SK-N-SH treated with all-trans-retinoic acid at 6 μM for 48 hours (cell line): Measurements from ENCODE around the gene SH3PXD2B.

Source experiments
- ATAC-seq: fragments of 200-7000 bp; cut with Tn5 transposase; 3 replicates; pipeline ENCODE4 v1.9.1; 2020; ENCODE audit warnings: mild to moderate bottlenecking, moderate library complexity
- ARNTL ChIP-seq: fragments of 450-650 bp; formaldehyde crosslinking; IDR thresholded peaks from 2 replicates; pipeline ENCODE4 v1.5.0; 2020; ENCODE audit warnings: low read depth, mild to moderate bottlenecking, moderate library complexity, borderline replicate concordance
- BACH2 ChIP-seq: fragments of 250-450 bp; sonication (Bioruptor Pico); IDR thresholded peaks from 2 replicates; pipeline ENCODE4 v1.9.0; 2021; ENCODE audit warnings: mild to moderate bottlenecking, borderline replicate concordance
- CREB5 ChIP-seq: fragments of 250-450 bp; sonication (Bioruptor Pico); IDR thresholded peaks from 2 replicates; pipeline ENCODE4 v1.5.1; 2020; ENCODE audit warnings: low read depth, mild to moderate bottlenecking, moderate library complexity
- CSDC2 ChIP-seq: fragments of 250-450 bp; sonication (Bioruptor Pico); IDR thresholded peaks from 2 replicates; pipeline ENCODE4 v1.5.0; 2020; ENCODE audit warnings: mild to moderate bottlenecking, moderate library complexity
- ESRRG ChIP-seq: fragments of 250-450 bp; sonication (Bioruptor Pico); IDR thresholded peaks from 2 replicates; pipeline ENCODE4 v1.6.1; 2021; ENCODE audit warnings: mild to moderate bottlenecking
- GLIS3 ChIP-seq: fragments of 250-450 bp; sonication (Bioruptor Pico); IDR thresholded peaks from 2 replicates; pipeline ENCODE4 v1.5.0; 2020; ENCODE audit warnings: mild to moderate bottlenecking, moderate library complexity
- ISL1 ChIP-seq: fragments of 250-450 bp; sonication (Bioruptor Pico); IDR thresholded peaks from 2 replicates; pipeline ENCODE4 v2.1.2; 2022; ENCODE audit warnings: mild to moderate bottlenecking, moderate library complexity
- OSR1 ChIP-seq: fragments of 250-450 bp; sonication (Bioruptor Pico); IDR thresholded peaks from 2 replicates; pipeline ENCODE4 v1.8.0; 2022; ENCODE audit warnings: moderate library complexity, mild to moderate bottlenecking, inconsistent platforms
- PATZ1 ChIP-seq: fragments of 250-450 bp; sonication (Bioruptor Pico); IDR thresholded peaks from 2 replicates; pipeline ENCODE4 v1.8.0; 2020; ENCODE audit warnings: mild to moderate bottlenecking, moderate library complexity, borderline replicate concordance
- PPARA ChIP-seq: fragments of 250-450 bp; sonication (Bioruptor Pico); IDR thresholded peaks from 2 replicates; pipeline ENCODE4 v1.5.0; 2020; ENCODE audit warnings: mild to moderate bottlenecking, borderline replicate concordance
- RARB ChIP-seq: fragments of 250-450 bp; sonication (Bioruptor Pico); IDR thresholded peaks from 2 replicates; pipeline ENCODE4 v1.8.0; 2021; ENCODE audit warnings: mild to moderate bottlenecking, moderate library complexity
- SNAI2 ChIP-seq: fragments of 250-450 bp; sonication (Bioruptor Pico); IDR thresholded peaks from 2 replicates; pipeline ENCODE4 v1.5.0; 2020; ENCODE audit warnings: mild to moderate bottlenecking, moderate library complexity
- TCF4 ChIP-seq: fragments of 250-450 bp; sonication (Bioruptor Pico); IDR thresholded peaks from 2 replicates; pipeline ENCODE4 v1.8.0; 2021; ENCODE audit warnings: mild to moderate bottlenecking, moderate library complexity, borderline replicate concordance
- ZC3H10 ChIP-seq: fragments of 250-450 bp; sonication (Bioruptor Pico); IDR thresholded peaks from 2 replicates; pipeline ENCODE4 v1.5.1; 2021; ENCODE audit warnings: mild to moderate bottlenecking, moderate library complexity
- ZFP30 ChIP-seq: fragments of 450-650 bp; formaldehyde crosslinking; IDR thresholded peaks from 2 replicates; pipeline ENCODE4 v1.5.0; 2022; ENCODE audit warnings: mild to moderate bottlenecking, moderate library complexity
- ZNF565 ChIP-seq: fragments of 450-650 bp; formaldehyde crosslinking; conservative IDR thresholded peaks from 2 replicates; pipeline ENCODE4 v1.5.0; 2020; ENCODE audit warnings: low read depth, mild to moderate bottlenecking, moderate library complexity
- ZNF70 ChIP-seq: fragments of 450-650 bp; formaldehyde crosslinking; IDR thresholded peaks from 2 replicates; pipeline ENCODE4 v1.5.0; 2020; ENCODE audit warnings: mild to moderate bottlenecking, moderate library complexity
- ZNF8 ChIP-seq: fragments of 450-650 bp; formaldehyde crosslinking; IDR thresholded peaks from 2 replicates; pipeline ENCODE4 v1.5.0; 2020; ENCODE audit warnings: mild to moderate bottlenecking, moderate library complexity
- TF ChIP-seq, protein P1 (sequence below): fragments of 250-450 bp; sonication (Bioruptor Pico); IDR thresholded peaks from 2 replicates; pipeline ENCODE4 v1.5.1; 2021; ENCODE audit warnings: mild to moderate bottlenecking, moderate library complexity
- TF ChIP-seq, protein P2 (sequence below): fragments of 250-450 bp; sonication (Bioruptor Pico); IDR thresholded peaks from 2 replicates; pipeline ENCODE4 v1.5.0; 2020; ENCODE audit warnings: mild to moderate bottlenecking, moderate library complexity
- TF ChIP-seq, protein P3 (sequence below): fragments of 250-450 bp; sonication (Bioruptor Pico); IDR thresholded peaks from 2 replicates; pipeline ENCODE4 v1.8.0; 2021; ENCODE audit warnings: low read depth, mild to moderate bottlenecking, moderate library complexity, borderline replicate concordance

SH3PXD2B gene

GRCh38 chr5:172319708-172320441 is 134.4 kb downstream of the SH3PXD2B start:
- no peak for ATAC-seq
- TF ChIP-seq, protein P1, sequence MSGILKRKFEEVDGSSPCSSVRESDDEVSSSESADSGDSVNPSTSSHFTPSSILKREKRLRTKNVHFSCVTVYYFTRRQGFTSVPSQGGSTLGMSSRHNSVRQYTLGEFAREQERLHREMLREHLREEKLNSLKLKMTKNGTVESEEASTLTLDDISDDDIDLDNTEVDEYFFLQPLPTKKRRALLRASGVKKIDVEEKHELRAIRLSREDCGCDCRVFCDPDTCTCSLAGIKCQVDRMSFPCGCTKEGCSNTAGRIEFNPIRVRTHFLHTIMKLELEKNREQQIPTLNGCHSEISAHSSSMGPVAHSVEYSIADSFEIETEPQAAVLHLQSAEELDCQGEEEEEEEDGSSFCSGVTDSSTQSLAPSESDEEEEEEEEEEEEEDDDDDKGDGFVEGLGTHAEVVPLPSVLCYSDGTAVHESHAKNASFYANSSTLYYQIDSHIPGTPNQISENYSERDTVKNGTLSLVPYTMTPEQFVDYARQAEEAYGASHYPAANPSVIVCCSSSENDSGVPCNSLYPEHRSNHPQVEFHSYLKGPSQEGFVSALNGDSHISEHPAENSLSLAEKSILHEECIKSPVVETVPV (CRISPR knock-in tag): no peak
- TF ChIP-seq SNAI2 (CRISPR knock-in tag) (no peak), CREB5 (CRISPR knock-in tag) (no peak), ZNF70 (CRISPR knock-in tag) (no peak)

- no peak for TF ChIP-seq ARNTL (CRISPR knock-in tag)
- no peak for TF ChIP-seq ZNF8 (CRISPR knock-in tag)
- TF ChIP-seq, protein P1 (CRISPR knock-in tag): no peak
- no peak for TF ChIP-seq ZC3H10 (CRISPR knock-in tag)
- TF ChIP-seq, protein P2, sequence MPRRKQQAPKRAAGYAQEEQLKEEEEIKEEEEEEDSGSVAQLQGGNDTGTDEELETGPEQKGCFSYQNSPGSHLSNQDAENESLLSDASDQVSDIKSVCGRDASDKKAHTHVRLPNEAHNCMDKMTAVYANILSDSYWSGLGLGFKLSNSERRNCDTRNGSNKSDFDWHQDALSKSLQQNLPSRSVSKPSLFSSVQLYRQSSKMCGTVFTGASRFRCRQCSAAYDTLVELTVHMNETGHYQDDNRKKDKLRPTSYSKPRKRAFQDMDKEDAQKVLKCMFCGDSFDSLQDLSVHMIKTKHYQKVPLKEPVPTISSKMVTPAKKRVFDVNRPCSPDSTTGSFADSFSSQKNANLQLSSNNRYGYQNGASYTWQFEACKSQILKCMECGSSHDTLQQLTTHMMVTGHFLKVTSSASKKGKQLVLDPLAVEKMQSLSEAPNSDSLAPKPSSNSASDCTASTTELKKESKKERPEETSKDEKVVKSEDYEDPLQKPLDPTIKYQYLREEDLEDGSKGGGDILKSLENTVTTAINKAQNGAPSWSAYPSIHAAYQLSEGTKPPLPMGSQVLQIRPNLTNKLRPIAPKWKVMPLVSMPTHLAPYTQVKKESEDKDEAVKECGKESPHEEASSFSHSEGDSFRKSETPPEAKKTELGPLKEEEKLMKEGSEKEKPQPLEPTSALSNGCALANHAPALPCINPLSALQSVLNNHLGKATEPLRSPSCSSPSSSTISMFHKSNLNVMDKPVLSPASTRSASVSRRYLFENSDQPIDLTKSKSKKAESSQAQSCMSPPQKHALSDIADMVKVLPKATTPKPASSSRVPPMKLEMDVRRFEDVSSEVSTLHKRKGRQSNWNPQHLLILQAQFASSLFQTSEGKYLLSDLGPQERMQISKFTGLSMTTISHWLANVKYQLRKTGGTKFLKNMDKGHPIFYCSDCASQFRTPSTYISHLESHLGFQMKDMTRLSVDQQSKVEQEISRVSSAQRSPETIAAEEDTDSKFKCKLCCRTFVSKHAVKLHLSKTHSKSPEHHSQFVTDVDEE (CRISPR knock-in tag): no peak
- no peak for TF ChIP-seq TCF4 (CRISPR knock-in tag)
- TF ChIP-seq BACH2 (CRISPR knock-in tag): no peak
- TF ChIP-seq OSR1: no peak
- no peak for TF ChIP-seq ESRRG (CRISPR knock-in tag)
- no peak for TF ChIP-seq ZFP30 (CRISPR knock-in tag)
- TF ChIP-seq, protein P3, sequence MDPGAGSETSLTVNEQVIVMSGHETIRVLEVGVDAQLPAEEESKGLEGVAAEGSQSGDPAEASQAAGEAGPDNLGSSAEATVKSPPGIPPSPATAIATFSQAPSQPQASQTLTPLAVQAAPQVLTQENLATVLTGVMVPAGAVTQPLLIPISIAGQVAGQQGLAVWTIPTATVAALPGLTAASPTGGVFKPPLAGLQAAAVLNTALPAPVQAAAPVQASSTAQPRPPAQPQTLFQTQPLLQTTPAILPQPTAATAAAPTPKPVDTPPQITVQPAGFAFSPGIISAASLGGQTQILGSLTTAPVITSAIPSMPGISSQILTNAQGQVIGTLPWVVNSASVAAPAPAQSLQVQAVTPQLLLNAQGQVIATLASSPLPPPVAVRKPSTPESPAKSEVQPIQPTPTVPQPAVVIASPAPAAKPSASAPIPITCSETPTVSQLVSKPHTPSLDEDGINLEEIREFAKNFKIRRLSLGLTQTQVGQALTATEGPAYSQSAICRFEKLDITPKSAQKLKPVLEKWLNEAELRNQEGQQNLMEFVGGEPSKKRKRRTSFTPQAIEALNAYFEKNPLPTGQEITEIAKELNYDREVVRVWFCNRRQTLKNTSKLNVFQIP (CRISPR knock-in tag): no peak
- TF ChIP-seq PATZ1 (CRISPR knock-in tag): no peak
- TF ChIP-seq PPARA (CRISPR knock-in tag): no peak
- no peak for TF ChIP-seq CREB5 (CRISPR knock-in tag)
- TF ChIP-seq ISL1 (CRISPR knock-in tag): no peak
- no peak for TF ChIP-seq RARB (CRISPR knock-in tag)
- TF ChIP-seq ZNF565 (CRISPR knock-in tag): no peak
- no peak for TF ChIP-seq GLIS3
- TF ChIP-seq SNAI2 (CRISPR knock-in tag): no peak
- TF ChIP-seq CSDC2 (CRISPR knock-in tag): no peak
- ATAC-seq: no peak; the same call in 2 of the 3 replicates
These were observed 138.5 kb downstream of the SH3PXD2B start for GRCh38 chr5:172315587-172316493.
